ENCODE measurements around the gene DDX24. TPM values are rescaled to one million over a fixed set of nuclear protein-coding genes. Genes with fewer than 3 reads are reported as not detected.
"Not testable (repeated sequence)": the region's sequence is repeated elsewhere in the genome, so short reads cannot be mapped to it uniquely, and the experiment has no call there.

Gene DDX24
- total RNA-seq, 1 donor from 2014 or later = 82.1 TPM

- DNase-seq (ENCODE audit: low spot score) = no peak
These were observed 401 bp upstream of the DDX24 start for GRCh38 chr14:94081386-94081820.

- peak; percentile 38 for DNase-seq (ENCODE audit: low spot score)
These were observed 946 bp downstream of the DDX24 start for GRCh38 chr14:94079891-94080620.

GRCh38 chr14:94077823-94078222, 3.2 kb downstream of the DDX24 start:
- DNase-seq (ENCODE audit: low spot score) = no peak

GRCh38 chr14:94077111-94077821, 3.7 kb downstream of the DDX24 start:
- DNase-seq (ENCODE audit: low spot score) = no peak

GRCh38 chr14:94075008-94075407, 6.0 kb downstream of the DDX24 start:
- DNase-seq (ENCODE audit: low spot score) = no peak

- no peak for DNase-seq (ENCODE audit: low spot score)
These were observed 6.5 kb downstream of the DDX24 start for GRCh38 chr14:94074534-94074933.

GRCh38 chr14:94072076-94072475, 8.9 kb downstream of the DDX24 start:
- not testable (repeated sequence) for DNase-seq (ENCODE audit: low spot score)

- no peak for DNase-seq (ENCODE audit: low spot score)
These were observed 14.8 kb downstream of the DDX24 start for GRCh38 chr14:94066089-94066676.

- DNase-seq (ENCODE audit: low spot score) = no peak
These were observed 18.6 kb downstream of the DDX24 start for GRCh38 chr14:94062344-94062940.

GRCh38 chr14:94059998-94060397, 21.0 kb downstream of the DDX24 start:
- DNase-seq (ENCODE audit: low spot score) = no peak

- DNase-seq (ENCODE audit: low spot score) = no peak
These were observed 22.3 kb downstream of the DDX24 start for GRCh38 chr14:94058674-94059138.

GRCh38 chr14:94058128-94058673, 22.8 kb downstream of the DDX24 start:
- no peak for DNase-seq (ENCODE audit: low spot score)

GRCh38 chr14:94056579-94057308, 24.3 kb downstream of the DDX24 start:
- no peak for DNase-seq (ENCODE audit: low spot score)

GRCh38 chr14:94054936-94055335, 26.1 kb downstream of the DDX24 start:
- no peak for DNase-seq (ENCODE audit: low spot score)

GRCh38 chr14:94054401-94054800, 26.6 kb downstream of the DDX24 start:
- no peak for DNase-seq (ENCODE audit: low spot score)

- no peak for DNase-seq (ENCODE audit: low spot score)
These were observed 28.3 kb downstream of the DDX24 start for GRCh38 chr14:94052662-94053061.

GRCh38 chr14:94052199-94052598, 28.8 kb downstream of the DDX24 start:
- no peak for DNase-seq (ENCODE audit: low spot score)

- DNase-seq (ENCODE audit: low spot score) = no peak
These were observed 29.2 kb downstream of the DDX24 start for GRCh38 chr14:94051779-94052178.

GRCh38 chr14:94051115-94051514, 29.9 kb downstream of the DDX24 start:
- DNase-seq (ENCODE audit: low spot score) = no peak

- DNase-seq (ENCODE audit: low spot score) = no peak
These were observed 30.6 kb downstream of the DDX24 start for GRCh38 chr14:94050231-94050880.

- DNase-seq (ENCODE audit: low spot score) = no peak
These were observed 31.4 kb downstream of the DDX24 start for GRCh38 chr14:94049625-94050023.
